Prostate gland (tissue), 2 donors: ENCODE measurements around the gene THPO.

Experiments
- POLR2A ChIP-seq: fragments of 450-650 bp; IDR thresholded peaks from one replicate; pipeline ENCODE4 v1.6.1; 2016; ENCODE audit warnings: antibody characterized with exemption, mild to moderate bottlenecking
- TF ChIP-seq, protein P1 (sequence below), 4 experiments: fragments of 200-600 bp in 2 of 4; fragments of 450-650 bp in 2 of 4; sonication (generic) in 2 of 4; IDR thresholded peaks; 1 replicate in 3 of 4; 2 replicates in 1 of 4; pipeline ENCODE4 v1.5.1; 2016 to 2019; ENCODE audit warnings: antibody characterized with exemption in 4 of 4, mild to moderate bottlenecking in 2 of 4, moderate library complexity in 2 of 4

DNA sequence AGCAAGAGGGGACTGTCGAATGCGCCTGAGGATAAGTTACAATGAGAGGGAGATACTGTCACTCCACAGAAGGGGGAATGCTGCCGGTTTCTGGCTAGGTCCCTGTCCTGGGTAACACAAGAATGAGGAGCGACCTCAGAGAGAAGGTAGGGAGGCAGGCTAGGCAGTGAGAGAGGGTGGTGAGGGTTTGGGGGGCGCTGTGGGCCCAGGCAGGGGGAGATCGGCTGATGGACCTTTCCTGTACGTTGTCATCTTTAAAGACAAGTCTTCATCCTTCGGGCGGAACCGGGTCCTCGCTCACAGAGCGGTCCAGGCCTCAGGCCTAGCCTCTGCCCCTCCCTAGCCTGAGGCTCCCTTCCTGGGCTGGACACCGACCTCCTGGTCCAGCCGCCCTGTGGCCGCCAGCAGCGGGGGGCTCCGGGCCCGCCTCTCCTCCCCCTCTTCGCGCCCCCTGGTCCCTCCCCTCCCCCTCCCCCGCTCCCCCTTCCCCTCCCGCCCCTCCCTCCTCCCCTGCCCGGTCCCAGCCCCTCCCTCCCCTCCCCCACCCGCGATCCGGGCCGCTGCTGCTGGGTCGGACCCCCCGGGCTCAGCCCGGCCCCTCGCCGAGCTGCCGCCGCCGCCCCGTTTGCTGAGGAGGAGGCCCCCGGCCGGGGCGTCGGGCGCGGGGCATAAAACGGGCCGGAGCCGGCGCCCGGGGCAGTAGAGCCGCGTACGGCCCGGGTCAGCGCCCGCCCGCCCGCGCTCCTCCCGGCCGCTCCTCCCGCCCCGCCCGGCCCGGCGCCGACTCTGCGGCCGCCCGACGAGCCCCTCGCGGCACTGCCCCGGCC is 1.6 kb upstream of the THPO start, which contains the start of gene CHRD:
- no peak for TF ChIP-seq POLR2A
- TF ChIP-seq, protein P1, sequence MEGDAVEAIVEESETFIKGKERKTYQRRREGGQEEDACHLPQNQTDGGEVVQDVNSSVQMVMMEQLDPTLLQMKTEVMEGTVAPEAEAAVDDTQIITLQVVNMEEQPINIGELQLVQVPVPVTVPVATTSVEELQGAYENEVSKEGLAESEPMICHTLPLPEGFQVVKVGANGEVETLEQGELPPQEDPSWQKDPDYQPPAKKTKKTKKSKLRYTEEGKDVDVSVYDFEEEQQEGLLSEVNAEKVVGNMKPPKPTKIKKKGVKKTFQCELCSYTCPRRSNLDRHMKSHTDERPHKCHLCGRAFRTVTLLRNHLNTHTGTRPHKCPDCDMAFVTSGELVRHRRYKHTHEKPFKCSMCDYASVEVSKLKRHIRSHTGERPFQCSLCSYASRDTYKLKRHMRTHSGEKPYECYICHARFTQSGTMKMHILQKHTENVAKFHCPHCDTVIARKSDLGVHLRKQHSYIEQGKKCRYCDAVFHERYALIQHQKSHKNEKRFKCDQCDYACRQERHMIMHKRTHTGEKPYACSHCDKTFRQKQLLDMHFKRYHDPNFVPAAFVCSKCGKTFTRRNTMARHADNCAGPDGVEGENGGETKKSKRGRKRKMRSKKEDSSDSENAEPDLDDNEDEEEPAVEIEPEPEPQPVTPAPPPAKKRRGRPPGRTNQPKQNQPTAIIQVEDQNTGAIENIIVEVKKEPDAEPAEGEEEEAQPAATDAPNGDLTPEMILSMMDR (IDR thresholded peaks at IDR 0.05): no peak
